ENCODE results near the gene TNNI3.
A peak's percentile ranks its signal among the peaks of the same experiment; 100 is the strongest.
"Not testable (repeated sequence)": the region's sequence is repeated elsewhere in the genome, so short reads cannot be mapped to it uniquely, and the experiment has no call there.

Gene TNNI3

DNA sequence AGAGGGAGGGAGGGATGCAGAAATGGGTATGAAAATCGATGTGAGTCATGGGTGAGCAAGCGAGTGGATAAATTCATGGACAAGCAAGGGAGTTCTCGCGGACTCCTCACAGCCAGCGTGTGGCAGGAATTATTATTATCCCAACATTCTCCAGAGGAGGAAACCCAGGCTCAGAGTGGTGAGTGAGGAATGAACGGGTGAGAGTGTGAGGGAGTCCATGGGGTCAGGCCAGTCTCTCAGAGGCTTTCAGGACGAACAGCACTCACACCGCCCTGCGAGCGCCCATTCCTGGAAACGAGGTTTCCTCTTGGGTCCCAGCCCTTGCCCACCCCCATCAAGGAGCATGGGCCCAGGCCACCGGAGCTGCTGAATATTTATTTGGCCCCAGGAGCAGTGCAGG lies 15.2 kb upstream of the TNNI3 start:
- DNase-seq: peak; percentile 67

DNA sequence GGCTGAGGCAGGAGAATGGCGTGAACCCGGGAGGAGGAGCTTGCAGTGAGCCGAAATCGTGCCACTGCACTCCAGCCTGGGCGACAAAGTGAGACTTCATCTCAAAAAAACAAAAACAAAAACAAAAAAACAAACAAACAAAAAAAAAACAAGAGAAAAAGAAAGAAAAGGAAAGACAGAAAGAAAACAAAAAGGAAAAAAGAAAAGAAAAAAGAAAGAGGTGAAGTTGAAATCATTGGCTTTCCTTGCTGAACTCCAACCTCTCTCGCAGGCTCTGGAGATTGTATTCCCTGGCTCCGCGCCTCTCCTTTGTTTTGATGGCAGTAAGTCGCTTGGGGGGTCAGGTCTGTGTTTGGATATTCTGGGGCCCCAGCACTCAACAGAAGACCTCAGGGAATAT lies 14.8 kb upstream of the TNNI3 start:
- DNase-seq: not testable (repeated sequence)

DNA sequence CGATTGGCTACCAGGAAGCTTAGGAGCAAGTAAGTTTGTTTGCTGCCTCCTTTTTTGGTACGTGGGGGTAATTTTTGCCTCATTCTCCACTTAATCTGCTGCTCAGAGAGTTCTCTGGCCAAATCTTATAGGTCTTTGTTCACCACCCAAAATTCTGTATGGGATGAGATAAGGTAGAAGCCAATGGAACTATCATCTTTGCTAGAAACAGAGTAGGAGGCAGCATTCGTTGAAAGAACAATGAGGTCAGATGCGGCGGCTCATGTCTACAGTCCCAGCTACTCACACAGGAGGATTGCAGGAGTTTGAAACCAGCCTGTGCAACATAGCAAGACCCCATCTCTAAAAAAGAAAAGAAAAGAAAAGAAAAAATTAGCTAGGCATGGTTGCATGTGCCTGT lies 13.9 kb upstream of the TNNI3 start:
- DNase-seq: no peak

DNA sequence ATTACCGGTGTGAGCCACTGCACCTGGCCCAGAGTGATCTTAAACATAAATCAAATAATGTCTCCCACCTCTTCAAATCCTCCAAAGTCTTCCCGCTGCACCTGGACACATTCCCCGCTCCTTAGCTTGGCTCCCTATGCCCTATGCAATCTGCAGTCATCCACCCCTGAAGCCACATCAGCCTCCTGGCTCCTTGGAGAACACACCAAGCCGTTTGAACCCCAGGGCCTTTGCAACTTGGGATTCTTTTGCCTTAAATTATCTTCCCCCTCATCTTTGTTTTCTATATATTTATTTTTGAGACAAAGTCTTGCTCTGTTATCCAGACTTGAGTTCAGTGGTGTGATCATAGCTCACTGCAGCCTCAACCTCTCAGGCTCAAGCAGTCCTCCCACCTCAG lies 11.6 kb upstream of the TNNI3 start:
- no peak for DNase-seq

DNA sequence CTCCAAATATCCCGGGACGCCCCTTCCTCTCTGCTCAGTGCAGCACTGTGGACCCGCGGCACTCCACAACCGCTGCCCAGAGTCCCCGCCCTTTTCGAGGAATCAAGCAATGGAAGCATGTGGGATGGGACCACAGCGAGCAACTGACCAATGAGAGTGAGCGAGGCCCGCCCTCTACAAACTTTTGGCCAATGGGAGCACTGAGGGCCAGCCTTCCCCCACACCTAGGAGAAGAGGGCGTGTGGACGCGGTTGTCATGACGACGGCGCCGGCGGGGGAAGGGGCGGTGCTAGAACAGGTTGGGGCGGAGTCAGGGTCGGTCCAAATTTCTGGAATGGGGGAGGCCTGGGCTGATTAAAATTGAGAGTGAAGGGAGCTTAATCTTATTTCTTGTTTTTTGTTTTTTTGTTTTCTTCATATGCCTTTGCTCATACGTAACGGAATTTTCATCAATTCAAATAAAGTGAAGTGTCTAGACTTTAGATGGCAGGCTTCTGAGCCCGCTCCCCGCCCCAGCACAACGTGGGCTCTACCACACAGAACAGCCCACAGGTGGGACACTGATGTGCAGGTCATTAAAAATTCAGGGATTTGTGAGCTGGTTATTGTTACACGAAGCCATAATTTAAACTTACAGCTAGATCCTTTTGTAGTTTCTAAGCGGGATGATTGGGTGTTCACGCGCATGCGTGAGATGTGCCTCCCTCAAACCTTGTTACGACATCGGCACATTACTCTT lies 9.2 kb upstream of the TNNI3 start, which contains the start of gene DNAAF3:
Gene DNAAF3, minus strand, starts transcription at position 84 of the 739 bp plus-strand sequence. CDS start 200 bp downstream, outside the sequence.
- DNase-seq: peak; percentile 97

DNA sequence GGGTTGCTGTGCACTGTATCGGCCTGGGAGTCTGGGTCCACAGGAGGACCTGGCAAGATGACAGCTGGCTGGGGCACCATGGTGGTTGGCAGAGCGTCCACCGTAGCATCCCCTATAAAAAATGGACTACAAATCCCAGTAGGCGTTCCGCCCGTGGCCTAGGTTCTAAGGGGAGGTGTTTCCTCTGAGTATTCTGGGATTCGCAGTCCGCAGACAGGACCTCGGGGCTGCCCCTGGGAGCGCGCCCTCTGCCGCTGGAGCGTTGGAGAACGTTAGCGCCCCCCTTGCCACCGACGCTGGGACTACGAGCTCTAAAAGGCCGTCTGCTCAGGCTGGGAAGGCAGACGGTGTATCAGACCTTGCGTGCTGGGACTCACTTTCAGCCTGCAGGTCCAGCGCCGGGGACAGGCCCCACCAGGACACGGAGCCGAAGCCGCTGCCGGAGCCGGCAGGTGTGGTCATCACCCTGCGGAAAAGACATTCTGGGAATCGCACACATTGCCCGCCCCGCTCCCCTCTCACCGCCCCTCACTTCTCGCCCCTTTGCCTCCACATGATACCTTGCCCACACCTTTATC lies 8.5 kb upstream of the TNNI3 start:
- DNase-seq: peak; percentile 61

DNA sequence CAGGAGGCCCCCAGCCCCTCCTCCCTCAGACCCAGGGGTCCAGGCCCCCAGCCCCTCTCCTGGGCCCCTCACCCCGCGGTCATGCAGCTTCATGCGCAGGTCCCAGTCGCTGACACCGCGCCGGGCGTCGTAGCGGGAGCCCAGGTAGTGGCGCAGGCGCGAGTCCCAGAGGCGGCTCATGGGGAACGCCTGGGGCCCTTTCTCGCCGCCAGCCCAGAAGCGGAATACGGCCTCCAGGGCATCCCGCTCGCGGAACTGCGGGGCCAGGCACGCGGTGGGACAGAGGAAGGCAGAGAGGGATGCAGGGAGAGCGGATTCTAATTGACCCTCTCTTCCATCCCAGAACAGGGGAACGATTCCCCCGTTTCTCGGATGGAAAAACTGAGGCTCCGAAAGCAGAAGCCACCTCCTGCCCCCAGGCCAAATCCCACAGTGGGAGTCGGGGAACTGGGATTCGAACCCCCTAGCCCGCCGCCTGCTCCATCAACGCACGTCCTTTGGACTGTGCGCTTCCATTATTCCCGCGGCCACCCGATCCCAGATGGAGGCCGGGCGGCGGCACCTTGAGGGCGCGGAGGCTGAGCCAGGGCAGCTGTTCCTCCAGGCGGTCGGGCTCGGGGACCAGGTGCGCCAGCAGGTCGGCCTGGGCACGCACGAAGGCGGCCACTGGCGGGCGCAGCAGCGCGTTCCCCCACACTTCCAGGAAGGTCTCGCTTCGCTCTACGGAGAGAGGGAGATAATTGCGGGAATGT lies 4.2 kb upstream of the TNNI3 start:
- no peak for DNase-seq

DNA sequence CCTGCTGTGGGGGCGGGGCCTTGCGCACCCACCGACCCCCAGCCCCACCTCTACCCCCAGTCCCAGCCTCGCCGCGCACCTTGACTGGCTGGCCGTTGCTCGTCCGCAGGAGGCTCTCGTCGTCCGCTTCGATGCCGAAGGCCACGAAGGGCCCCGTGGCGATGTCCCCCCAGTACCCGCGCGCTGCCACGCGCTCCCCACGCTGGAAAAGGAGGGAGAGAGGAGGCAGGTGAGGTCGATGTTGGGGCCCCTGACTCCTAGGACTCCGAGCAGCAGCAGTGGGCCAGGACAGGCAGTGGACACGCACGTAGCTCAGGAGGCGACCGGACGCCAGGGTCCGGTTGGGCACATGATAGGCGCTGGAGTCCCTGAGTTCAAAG lies 3.4 kb upstream of the TNNI3 start:
- DNase-seq: no peak

DNA sequence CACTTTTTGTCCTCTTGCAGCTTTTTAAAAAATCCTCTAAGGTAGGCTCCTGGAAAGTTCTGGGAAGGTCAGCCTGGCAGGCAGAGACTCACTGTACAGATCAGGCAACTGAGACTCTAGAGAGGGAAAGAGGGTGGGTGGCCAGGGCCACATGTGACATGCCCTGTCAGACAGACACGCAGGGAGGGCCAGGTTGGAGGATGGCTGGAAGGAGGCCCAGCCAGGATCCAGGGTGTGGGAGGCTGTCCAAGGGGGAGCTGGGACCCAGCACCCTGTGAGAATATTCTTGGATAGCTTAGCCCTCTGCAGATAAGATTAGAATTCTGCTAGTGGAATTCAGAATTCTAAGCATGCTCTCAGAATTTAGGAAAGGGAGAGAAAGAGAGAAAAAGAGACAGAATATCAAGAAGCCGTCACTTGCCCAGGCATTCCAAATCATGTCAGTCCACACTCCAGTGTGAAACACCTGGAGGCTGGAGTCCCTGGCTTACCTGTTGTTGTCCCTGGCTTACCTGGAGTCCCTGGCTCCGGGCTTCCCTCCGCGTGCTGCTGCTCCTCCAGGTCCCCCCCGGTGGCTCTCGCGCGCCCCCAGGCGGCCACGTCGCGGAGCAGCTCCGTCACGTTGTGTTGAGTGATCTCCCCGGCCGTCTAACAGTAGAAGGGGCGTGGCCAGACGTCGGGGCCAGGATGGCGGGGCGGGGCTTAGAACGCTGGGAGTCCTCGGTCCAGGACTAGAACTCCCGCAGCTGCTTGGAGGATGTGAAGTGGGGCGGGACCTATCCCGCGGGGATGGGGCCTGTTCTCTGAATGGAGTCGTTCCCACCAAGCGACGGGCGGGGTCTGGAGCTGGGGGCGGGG lies 2.8 kb upstream of the TNNI3 start:
- peak; percentile 72 for DNase-seq

DNA sequence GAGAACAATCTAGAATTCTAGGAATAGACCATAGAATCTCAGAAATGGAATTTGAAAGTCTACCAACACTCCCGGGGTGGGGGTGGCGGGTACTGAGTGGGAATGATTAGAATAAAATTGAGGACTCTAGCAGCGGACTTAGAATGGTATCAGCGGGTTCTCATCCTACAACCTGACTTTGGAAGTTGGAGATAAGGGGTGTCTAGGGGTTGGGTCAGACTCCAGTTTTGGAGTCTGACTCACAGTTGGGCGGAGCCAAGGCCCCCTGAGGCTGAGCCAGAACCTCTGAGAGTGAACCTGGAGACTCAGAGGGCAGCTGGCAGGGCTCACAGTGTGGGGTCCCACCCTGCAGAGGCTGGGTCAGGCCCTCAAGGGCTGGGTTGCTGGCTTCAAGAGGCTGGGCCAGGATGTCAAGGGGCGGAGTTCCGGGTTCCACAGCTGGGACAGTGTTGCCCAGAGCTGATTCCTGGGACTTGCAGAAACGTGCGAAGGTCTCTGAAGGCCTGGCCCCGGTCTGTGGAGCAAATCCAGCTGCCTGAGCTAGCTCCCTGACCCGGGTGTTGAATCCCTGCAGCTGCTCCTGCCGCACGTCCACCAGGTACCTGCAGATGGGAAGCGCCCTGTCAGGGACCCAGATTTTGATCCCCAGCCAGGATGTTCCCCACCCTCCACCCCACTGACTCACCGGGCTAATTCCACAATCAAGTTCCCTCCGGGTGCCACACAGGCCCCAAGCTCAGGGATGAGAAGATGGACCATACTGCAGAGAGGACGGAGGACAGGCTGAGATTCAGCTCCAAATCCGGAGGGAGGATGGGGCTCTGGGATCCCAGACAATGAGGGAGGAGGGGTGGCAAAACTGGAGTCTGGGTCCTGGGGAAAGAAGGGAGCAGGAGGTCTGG lies 1.6 kb upstream of the TNNI3 start:
- no peak for DNase-seq

DNA sequence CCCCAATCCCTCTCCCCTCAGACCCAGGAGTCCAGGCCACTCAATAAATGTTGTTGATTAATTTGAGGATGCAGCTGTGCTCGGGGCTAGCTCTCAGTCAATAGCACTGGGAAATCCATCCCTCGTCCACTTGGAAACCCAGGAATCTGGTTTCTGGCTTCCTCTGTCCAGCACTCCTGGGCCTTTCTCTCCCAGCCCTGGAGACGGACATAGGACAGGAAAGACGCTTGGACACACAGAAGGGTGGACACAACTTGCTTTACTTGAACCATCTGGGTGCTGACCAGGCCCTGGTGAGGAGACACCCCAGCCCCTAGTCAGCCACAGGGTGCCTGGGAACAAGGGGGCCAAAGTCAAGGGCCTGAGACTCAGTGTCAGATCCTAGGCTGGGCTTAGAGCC lies 891 bp upstream of the TNNI3 start:
- DNase-seq: no peak

DNA sequence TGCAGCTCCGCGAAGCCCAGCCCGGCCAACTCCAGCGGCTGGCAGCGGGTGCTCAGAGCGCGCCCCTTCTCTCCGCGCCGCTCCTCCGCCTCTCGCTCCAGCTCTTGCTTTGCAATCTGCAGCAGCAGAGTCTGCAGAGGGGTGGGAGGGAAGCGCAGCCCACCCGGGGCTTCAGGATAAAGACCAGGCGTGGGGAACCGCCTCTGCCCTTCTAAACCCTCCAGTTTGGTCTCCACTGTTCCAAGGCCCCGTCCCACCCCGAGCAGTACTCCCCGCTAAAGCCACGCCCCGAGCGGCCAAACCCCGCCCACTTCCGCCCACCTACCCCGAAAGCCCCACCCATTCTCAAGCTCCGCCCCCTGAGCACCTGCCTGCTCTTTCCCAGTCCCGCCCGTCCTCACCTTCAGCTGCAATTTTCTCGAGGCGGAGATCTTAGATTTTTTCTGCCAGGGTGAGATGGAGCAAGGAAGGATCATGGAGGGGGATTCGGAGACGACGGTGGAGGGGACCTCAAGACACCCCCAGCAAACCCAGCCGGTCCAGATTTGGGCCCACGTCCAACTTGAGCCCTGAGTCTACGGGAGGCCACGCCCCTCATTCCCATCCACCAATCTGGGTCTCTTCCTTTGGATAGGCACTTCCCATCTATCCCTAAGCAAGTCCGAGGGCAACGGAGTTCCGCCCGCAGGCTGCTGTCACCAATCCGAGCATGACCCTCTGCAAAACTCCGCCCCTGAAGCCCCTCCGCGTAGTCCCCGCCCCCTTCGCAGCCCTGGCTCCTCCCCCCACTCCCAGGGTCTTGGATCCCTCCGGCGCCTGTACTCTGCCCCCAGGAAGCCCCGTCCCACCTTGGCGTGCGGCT lies 1.1 kb downstream of the TNNI3 start:
- peak; percentile 26 for DNase-seq

DNA sequence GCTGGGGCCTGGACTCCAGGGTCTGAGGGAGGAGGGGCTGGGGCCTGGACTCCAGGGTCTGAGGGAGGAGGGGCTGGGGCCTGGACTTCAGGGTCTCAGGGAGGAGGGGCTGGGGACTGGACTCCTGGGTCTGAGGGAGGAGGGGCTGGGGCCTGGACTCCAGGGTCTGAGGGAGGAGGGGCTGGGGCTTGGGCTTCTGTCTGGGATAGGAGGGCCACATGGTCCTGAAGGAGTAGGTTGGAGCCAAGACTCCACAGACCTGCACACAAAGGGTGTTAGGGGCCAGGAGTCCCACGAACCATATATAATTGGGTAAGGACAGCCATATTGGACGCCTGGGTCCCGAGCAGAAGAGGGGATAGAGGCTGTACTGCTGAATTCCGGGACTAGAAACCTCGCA lies 1.7 kb downstream of the TNNI3 start:
- not testable (repeated sequence) for DNase-seq

DNA sequence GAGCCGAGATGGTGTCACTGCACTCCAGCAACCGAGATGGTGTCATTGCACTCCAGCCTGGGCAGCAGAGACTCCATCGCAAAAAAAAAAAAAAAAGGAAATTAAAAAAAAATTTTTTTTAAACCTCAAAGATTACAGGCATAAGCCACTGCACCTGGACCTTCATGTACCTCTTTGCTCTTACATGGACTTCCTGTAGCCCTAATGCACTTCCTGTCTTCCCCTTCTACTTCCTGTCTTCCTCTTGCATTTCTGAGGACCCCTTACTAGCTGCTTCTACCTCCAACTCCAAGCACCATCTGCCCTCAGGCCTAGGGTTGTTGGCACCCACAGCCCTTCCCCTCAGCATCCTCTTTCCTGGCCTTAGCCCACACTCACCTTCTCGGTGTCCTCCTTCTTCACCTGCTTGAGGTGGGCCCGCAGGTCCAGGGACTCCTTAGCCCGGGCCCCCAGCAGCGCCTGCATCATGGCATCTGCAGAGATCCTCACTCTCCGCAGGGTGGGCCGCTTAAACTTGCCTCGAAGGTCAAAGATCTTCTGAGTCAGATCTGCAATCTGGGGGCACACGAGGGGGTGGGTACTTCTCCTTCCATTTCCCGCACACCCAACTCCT lies 3.8 kb downstream of the TNNI3 start:
- no peak for DNase-seq

DNA sequence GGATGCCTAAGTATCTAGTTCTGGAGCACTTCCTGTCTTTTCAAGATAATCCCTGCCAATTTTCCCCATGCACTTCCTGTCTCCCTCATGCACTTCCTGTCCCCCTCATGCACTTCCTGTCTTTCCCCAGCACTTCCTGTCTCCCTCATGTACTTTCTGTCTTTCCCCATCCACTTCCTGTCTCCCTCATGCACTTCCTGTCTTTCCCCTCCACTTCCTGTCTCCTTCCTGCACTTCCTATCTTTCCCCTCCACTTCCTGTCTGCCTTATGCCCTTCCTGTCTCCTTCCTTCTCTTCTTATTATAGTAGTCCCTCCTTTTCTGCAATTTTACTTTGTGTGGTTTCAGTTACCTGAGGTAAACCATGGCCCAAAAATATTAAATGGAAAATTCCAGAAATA lies 5.5 kb downstream of the TNNI3 start:
- DNase-seq: no peak

DNA sequence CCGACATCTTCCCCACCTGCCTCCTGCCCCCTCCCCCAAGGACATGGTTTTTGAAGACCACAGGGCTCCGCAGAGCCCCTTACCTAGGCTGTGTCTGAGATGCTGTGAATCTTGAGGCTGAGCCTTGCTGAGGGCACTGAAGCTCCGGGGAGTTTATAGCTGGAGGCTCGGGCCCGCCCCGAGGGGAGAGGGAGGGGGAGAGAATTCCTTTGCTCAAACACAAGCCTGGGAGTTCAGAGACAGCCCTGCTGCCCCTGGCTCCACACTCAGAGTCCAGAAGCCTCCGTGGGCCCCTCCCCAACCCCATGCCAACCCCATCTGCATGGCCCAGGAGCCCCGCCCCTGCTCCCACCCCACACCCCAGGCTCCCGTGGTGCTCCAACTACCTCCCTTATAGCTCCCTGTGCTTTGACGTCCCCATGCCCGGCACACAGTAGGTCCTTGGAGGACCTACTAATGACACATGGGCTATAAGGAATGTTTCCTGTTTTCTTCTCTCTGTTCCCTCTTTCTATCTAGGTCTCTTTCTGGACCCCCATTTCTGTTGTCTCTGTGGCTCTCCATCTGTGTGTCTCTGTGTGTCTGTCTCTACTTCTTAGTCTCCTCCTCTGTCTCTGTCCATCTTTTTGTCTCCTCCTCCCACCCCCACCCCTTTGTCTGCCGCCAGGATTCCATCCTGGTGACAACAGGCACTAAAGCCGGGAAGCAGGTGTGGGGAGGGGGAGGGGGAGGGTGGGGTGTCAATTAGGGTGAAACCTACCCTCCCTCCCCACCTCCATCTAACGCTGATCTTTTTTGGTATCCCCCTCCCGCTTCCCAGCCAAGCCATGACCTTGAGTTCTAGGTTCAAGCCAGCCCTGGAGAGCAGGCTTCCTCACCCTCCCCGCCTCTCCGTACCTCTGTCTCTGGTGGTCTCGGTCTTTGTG lies 8.2 kb downstream of the TNNI3 start, which contains the start of gene TNNT1:
Gene TNNT1, minus strand, starts transcription at position 129 of the 926 bp plus-strand sequence. CDS start 2,049 bp downstream, outside the sequence.
- no peak for DNase-seq

DNA sequence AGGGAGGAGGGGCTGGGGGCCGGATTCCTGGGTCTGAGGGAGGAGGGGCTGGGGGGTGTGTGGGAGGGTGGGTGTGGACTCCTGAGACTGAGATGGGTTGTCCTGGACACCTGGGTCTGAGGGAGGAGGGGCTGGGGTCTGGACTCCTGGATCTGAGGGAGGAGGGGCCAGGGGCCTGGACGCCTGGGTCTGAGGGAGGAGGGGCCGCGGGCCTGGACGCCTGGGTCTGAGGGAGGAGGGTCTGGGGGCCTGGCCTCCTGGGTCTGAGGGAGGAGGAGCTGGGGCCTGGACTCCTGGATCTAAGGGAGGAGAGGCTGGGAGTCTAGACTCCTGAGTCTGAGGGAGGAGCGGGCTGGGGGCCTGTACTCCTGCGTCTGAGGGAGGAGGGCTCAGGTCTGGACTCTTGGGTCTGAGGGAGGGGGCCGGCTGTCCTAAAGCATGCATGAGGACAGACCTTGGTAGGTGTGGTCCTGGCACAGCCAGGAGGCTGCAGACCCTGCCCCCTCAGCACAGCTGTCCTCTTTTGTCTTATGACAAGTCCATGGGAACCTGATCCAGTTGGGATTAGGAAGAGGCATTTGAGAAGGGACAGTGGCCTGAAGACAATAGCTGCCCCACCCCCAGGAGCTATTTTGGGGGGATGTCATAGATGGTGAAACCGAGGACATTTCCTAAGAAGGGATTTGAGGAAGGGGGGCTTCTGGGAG lies 9.8 kb downstream of the TNNI3 start:
- DNase-seq: no peak

DNA sequence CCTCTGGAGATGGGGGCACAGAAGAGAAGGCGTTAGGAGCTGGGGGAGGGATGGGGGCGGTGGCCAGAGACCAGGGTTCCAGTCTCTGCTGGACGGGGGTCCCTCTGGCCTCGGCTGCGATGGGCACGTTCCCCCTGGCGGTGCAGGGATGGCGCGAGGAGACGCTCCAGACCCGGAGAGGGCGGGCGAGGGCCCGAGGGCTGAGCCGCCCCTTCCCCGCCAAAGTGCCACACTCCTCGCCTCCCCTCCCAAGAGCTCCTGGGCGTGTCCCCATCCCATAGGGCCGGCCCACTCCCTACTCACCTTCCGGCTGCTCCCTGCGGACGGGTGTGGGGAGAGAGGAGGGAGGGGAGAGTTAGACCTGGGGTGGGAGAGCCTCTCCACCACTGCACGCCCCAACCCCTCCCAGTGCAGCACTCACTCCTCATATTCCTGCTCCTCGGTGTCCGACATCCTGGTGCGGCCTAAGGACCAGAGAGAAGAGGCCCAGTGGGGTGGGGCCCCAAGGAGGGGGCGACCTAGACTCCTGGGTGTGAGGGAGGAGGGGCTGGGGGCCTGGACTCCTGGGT lies 10.7 kb downstream of the TNNI3 start:
- DNase-seq: no peak
